T follicular helper cell (primary cell): ENCODE data around the gene SRPK1.
"Not testable (repeated sequence)": the region's sequence is repeated elsewhere in the genome, so short reads cannot be mapped to it uniquely, and the experiment has no call there.

Experiments
- DNase-seq: peaks from one replicate; pipeline ENCODE4 v3.0.0-alpha.2; 2020; ENCODE audit warnings: low read depth

Gene SRPK1

DNA sequence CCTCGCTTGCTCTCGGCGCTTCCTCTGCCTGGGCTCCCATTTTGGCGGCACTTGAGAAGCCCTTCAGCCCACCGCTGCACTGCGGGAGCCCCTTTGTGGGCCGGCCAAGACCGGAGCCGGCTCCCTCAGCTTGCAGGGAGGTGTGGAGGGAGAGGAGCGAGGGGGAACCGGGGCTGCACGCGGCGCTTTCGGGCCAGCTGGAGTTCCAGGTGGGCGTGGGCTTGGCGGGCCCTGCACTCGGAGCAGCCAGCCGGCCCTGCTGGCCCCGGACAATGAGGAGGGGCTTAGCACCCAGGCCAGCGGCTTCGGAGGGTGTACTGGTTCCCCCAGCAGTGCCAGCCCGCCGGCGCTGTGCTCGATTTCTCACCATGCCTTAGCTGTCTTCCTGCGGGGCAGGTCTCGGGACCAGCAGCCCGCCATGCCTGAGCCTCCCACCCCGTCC lies 10.2 kb upstream of the SRPK1 start:
- DNase-seq: no peak

DNA sequence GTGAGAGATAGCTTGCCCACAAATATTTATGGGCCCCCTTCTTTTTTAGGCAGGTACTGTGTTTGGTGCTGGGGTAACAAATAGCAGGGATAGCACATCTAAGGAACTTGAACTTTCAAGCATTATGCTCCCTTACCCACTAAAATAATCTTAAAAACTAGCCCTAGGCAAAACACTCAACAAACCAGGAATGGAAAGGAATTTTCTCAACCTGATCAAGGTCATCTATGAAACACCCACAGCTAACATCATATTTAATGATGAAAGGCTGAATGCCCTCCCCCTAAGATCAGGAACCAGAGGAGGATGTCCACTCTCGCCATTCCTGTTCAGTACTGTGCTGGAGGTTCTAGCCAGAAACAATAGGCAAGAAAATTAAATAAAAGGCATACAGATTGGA lies 8.7 kb upstream of the SRPK1 start:
- DNase-seq: no peak

- DNase-seq: no peak
These were observed 5.8 kb upstream of the SRPK1 start for GRCh38 chr6:35926509-35927215.

DNA sequence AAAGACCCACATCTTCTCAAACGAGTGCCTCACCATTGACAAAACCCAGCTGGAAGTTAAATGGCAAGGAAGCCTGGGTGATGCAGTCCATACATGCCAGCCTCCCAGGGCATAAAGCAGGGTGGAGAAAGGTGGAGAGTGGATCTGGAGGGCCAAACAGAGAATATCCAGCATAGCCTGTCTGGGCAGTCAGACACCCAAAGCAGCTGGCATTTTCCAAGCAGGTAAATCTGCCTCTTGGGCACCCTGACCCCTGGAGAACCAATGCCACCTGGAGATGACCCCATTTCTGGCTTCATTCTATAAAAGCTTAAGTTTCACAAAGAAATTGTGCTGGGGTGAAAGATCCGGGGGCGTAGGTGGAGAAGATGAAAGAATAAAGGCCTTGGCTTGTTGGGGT lies 5.1 kb upstream of the SRPK1 start:
- DNase-seq: no peak

DNA sequence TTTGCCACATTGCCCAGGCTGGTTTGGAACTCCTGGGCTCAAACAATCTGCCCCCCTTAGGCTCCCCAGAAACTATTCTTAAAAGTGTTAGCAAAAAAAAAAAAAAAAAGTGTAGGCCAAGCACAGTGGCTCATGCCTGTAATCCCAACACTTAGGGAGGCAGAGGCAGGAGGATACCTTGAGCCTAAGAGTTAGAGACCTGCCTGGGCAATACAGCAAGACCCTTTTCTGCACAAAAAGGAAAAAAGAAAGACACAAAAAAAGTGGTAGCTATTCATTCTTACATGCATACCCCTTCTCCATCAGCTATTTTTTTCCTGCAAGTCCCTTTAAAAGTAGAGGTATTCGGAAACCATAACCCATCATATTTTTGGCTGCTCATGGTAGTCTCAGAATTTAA lies 3.2 kb upstream of the SRPK1 start:
- no peak for DNase-seq

- DNase-seq: no peak
These were observed 1.2 kb upstream of the SRPK1 start for GRCh38 chr6:35922139-35922554.

- DNase-seq: peak; percentile 15
These were observed 809 bp downstream of the SRPK1 start for GRCh38 chr6:35919827-35920751.

DNA sequence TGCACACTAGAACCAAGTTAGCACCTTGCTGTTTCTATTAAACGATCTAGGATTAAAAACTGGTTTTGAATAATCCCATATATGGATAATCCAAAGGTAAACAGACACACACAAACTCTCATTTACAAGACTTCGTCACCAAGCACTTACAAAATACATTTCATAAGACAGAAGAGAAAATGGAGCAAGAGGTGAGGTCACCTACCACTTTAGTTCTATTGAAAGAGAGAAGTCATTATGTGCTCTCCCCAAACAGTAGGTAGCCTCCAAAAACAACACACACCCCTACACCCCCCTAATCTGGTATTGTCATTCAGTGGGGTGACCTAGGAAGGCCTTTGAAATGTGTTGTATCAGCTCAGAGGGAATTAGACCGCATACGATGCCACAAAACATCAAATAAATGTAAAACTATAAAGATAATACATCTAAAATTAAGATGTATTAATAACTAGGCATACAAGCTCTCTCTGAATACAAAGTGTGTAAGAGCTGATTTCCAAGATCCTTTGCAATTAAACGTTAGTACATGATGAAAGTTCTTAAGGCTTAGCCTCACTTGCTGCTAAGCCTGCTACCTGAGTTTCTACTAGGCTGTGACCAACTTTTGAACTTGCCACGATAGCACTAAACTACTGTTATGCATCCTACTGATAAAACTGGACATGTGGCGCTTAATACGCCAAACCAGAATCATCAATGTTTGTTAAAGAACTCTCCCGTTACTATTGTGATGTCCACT lies 1.6 kb downstream of the SRPK1 start:
- DNase-seq: no peak

DNA sequence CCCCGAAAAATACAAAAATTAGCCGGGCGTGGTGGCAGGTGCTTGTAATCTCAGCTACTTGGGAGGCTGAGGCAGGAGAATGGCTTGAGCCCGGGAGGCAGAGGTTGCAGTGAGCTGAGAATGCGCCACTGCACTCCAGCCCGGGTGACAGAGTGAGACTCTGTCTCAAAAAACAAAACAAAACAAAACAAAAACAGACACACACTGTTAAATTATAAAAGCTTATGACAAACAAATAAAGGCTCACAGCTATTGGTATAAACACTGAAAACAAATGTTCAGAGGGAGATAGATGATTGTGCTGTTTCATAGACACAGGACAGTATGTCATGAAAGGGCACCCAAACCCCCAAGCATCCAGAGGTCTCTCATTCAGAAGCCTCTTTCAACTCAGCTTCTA lies 4.0 kb downstream of the SRPK1 start:
- DNase-seq: not testable (repeated sequence)

DNA sequence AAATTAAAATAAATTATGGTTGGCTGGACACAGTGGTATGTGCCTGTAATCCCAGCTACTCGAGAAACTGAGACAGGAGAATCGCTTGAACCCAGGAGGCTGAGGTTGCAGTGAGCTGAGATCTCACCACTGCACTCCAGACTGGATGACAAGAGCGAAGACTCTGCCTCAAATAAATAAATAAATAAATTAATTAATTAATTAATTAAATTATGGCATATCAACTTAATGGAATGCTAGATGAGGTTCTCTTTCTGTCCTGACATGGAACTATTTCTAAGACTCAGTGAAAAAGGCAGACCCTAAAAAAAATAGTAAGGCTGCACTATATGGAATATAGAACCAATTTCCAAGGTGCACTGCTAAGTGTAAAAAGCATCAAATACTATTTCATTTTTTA lies 4.8 kb downstream of the SRPK1 start:
- DNase-seq: no peak

DNA sequence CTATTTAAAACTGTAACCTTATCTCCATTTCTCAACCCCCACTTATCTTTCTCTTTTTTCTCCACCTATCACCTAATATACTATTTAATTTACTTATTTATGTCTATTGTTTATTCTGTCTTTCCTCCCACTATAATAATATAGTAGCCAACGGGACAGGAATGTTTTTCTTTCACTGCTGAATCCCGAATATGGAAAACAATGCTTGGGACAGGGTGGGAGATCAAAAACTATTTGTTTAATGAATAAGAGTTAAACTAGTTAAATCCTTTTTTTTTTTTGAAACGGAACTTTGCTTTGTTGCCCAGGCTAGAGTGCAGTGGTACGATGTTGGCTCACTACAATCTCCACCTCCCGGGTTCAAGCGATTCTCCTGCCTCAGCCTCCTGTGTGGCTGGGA lies 6.4 kb downstream of the SRPK1 start:
- no peak for DNase-seq

GRCh38 chr6:35911871-35912653 lies 8.8 kb downstream of the SRPK1 start:
- no peak for DNase-seq

DNA sequence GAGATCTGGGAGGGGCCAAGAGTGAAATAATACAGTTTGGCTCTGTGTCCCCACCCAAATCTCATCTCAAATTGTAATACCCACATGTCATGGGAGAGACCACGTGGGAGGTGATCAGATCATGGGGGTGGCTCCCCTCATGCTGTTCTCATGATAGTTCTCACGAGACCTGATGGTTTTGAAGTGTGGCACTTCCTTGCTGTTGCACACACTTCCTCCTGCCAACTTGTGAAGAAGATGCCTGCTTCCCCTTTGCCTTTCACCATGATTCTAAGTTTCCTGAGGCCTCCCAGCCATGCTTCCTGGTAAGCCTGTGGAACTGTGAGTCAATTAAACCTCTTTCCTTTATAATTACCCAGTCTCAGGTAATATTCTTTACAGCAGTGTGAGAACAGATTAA lies 11.3 kb downstream of the SRPK1 start:
- not testable (repeated sequence) for DNase-seq

DNA sequence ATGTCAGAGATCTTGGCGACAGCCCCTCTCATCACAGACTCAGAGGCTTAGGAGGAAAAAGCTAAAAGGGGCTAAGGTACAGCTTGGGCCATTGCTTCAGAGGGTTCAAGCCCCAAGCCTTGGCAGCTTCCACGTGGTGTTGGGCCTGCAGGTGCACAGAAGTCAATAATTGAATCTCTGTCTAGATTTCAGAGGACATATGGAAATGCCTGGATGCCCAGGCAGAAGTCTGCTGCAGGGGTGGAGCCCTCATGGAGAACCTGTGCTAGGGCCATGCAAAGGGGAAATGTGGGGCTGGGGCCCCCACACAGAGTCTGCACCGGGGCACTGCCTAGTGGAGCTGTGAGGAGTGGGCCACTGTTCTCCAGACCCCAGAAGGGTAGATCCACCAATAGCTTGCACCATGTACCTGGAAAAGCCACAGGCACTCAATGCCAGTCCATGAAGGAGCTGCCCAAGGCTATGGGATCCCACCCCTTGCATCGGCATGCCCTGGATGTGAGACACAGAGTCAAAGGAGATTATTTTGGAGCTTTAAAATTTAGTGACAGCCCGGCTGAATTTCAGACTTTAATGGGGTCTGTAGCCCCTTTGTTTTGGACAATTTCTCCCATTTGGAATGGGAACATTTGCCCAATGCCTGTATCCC lies 12.0 kb downstream of the SRPK1 start:
- not testable (repeated sequence) for DNase-seq

GRCh38 chr6:35907750-35908149 lies 13.1 kb downstream of the SRPK1 start:
- DNase-seq: no peak

DNA sequence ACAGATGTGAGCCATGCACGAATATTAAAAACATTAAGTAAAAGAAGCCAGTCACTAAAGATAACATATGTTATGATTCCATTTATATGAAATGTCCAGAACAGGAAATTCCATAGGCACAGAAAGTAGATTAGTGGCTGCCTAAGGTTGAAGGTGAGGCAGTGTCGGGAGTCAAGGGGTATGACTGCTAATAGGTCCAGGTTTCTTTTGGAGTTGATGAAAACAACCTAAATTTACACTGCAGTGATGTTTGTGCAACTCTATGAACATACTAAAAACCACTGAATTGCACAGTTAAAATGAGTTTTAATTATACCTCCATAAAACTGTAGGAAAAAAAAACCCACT lies 14.4 kb downstream of the SRPK1 start:
- DNase-seq: no peak

- DNase-seq: no peak
These were observed 14.9 kb downstream of the SRPK1 start for GRCh38 chr6:35905841-35906498.

GRCh38 chr6:35905141-35905785 lies 15.6 kb downstream of the SRPK1 start:
- no peak for DNase-seq

- DNase-seq: no peak
These were observed 17.2 kb downstream of the SRPK1 start for GRCh38 chr6:35903679-35904078.

GRCh38 chr6:35900448-35900847 lies 20.4 kb downstream of the SRPK1 start:
- no peak for DNase-seq
